ENCODE measurements around the gene ROS1. TPM values are rescaled to one million over a fixed set of nuclear protein-coding genes. Genes with fewer than 3 reads are reported as not detected.

The ROS1 gene
- total and polyA plus RNA-seq, 4 donors, result under 0.01 TPM; not detected in 3

- no peak overlapping the region for H3K27ac ChIP-seq (ENCODE audit: low read depth in 1 of 2, low read length in 2 of 2)
- peaks cover 0 to 4% (median 0%) of the 10 kb centered on the region in 4 donors for H3K9me3 ChIP-seq (ENCODE audit: control insufficient read depth in 4 of 4, low read length in 3 of 4)
- DNase-seq (ENCODE audit: low spot score), result no peak
- H3K36me3 ChIP-seq (ENCODE audit: control insufficient read depth in 4 of 4, insufficient read depth in 3 of 4, low read depth in 1 of 4, low read length in 3 of 4), result no peaks in the 10 kb centered on the region
- H3K9ac ChIP-seq (ENCODE audit: low read depth in 1 of 2, low read length in 2 of 2), result no peak overlapping the region
- TF ChIP-seq FOXA2 (IDR thresholded peaks at IDR 0.05) (no peak), RXRA (IDR thresholded peaks at IDR 0.05) (no peak), REST (IDR thresholded peaks at IDR 0.05) (no peak), SP1 (IDR thresholded peaks at IDR 0.05) (no peak), FOXA1 (IDR thresholded peaks at IDR 0.05) (no peak), RAD21 (IDR thresholded peaks at IDR 0.05) (no peak), TAF1 (conservative IDR thresholded peaks at IDR 0.05) (no peak), MAX (IDR thresholded peaks at IDR 0.05) (no peak), GABPA (IDR thresholded peaks at IDR 0.05 in 1 of 2, conservative IDR thresholded peaks at IDR 0.05 in 1 of 2) (no peak), JUND (IDR thresholded peaks at IDR 0.05) (no peak), NR2F2 (IDR thresholded peaks at IDR 0.05) (no peak), HNF4A (conservative IDR thresholded peaks at IDR 0.05) (no peak), HNF4G (IDR thresholded peaks at IDR 0.05) (no peak), ATF3 (IDR thresholded peaks at IDR 0.05) (no peak), YY1 (IDR thresholded peaks at IDR 0.05) (no peak), ZBTB33 (IDR thresholded peaks at IDR 0.05) (no peak), EGR1 (IDR thresholded peaks at IDR 0.05; ENCODE audit: low read depth in 2 of 2) (no peak)
- TF ChIP-seq, protein P1, sequence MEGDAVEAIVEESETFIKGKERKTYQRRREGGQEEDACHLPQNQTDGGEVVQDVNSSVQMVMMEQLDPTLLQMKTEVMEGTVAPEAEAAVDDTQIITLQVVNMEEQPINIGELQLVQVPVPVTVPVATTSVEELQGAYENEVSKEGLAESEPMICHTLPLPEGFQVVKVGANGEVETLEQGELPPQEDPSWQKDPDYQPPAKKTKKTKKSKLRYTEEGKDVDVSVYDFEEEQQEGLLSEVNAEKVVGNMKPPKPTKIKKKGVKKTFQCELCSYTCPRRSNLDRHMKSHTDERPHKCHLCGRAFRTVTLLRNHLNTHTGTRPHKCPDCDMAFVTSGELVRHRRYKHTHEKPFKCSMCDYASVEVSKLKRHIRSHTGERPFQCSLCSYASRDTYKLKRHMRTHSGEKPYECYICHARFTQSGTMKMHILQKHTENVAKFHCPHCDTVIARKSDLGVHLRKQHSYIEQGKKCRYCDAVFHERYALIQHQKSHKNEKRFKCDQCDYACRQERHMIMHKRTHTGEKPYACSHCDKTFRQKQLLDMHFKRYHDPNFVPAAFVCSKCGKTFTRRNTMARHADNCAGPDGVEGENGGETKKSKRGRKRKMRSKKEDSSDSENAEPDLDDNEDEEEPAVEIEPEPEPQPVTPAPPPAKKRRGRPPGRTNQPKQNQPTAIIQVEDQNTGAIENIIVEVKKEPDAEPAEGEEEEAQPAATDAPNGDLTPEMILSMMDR (IDR thresholded peaks at IDR 0.05; ENCODE audit: low read depth, low read length, missing input control), result no peak
- peak overlapping the region in 2 of 3 donors; percentile 47 to 71 for H3K4me3 ChIP-seq (ENCODE audit: low read depth in 1 of 3, low read length in 3 of 3)
- peaks cover 8 to 33% (median 18%) of the 10 kb centered on the region in 4 donors for H3K27me3 ChIP-seq (ENCODE audit: control insufficient read depth in 4 of 4, insufficient read depth in 4 of 4, low read length in 3 of 4)
- peaks cover 7 to 21% (median 19%) of the 10 kb centered on the region in 4 donors for H3K4me1 ChIP-seq (ENCODE audit: control insufficient read depth in 4 of 4, insufficient read depth in 4 of 4, low read length in 3 of 4)
- 5% methylated on average over 8 of the region's 8 CpGs for WGBS
Observed at GRCh38 chr6:117264369-117264691, 161.4 kb downstream of the ROS1 start.
